Measurements from ENCODE around the gene SLC24A4. TPM values are rescaled to one million over a fixed set of nuclear protein-coding genes. Genes with fewer than 3 reads are reported as not detected.

SLC24A4 gene
- total and polyA plus RNA-seq, 2 donors = 0.66 to 0.80 TPM

DNA sequence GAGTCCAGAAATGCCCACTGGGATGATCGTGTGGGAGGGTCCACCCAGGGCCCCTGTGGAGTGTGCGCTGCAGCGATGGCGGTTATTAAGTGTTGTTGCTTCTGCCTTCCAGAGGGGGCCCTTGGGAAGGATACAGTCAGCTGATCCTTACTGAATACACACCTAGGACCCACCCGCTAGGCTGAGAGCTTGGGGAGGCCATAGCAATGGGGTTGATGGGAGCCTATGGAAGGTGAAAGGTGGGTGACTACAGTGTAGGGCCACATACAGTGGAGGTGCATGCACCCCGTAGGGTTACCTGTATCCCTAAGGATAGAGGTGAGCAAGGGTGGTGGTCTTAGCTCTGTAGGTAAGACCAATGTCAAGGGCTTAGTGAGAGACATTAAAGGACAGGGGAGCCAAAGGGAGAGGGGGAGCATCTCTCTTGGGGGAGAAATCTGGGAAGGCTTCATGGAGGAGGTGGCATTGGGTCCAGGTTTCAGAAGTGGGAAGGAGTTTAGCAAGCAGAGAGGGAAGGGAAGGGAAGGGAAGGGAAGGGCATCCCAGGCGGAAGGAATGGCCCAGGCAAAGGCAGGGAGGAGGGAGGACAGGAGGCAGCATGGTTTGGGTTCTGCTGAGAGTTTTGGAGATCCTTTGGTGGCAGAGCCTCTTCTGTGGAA lies 117.5 kb downstream of the SLC24A4 start:
- Histone ChIP-seq H3K27me3 (ENCODE audit: control insufficient read depth in 2 of 2, insufficient read depth in 1 of 2, low read length in 1 of 2) (no peaks in the 10 kb centered on the region), H3K4me3 (ENCODE audit: low read length in 2 of 2) (no peak overlapping the region), H3K4me1 (ENCODE audit: control insufficient read depth in 2 of 2, insufficient read depth in 2 of 2, low read length in 2 of 2) (peaks cover 0 to 35% of the 10 kb centered on the region in 2 donors), H3K9me3 (ENCODE audit: control insufficient read depth in 2 of 2, insufficient read depth in 1 of 2, low read length in 1 of 2) (peaks cover 0 to 5% of the 10 kb centered on the region in 2 donors), H3K27ac (ENCODE audit: low read depth in 1 of 2, low read length in 1 of 2) (no peak overlapping the region), H3K36me3 (ENCODE audit: control insufficient read depth in 2 of 2, insufficient read depth in 2 of 2, low read length in 1 of 2) (no peaks in the 10 kb centered on the region)
- no peak for DNase-seq (ENCODE audit: low read depth in 6 of 9, low spot score in 9 of 9)
- 98% methylated on average over 7 of the region's 7 CpGs for WGBS

DNA sequence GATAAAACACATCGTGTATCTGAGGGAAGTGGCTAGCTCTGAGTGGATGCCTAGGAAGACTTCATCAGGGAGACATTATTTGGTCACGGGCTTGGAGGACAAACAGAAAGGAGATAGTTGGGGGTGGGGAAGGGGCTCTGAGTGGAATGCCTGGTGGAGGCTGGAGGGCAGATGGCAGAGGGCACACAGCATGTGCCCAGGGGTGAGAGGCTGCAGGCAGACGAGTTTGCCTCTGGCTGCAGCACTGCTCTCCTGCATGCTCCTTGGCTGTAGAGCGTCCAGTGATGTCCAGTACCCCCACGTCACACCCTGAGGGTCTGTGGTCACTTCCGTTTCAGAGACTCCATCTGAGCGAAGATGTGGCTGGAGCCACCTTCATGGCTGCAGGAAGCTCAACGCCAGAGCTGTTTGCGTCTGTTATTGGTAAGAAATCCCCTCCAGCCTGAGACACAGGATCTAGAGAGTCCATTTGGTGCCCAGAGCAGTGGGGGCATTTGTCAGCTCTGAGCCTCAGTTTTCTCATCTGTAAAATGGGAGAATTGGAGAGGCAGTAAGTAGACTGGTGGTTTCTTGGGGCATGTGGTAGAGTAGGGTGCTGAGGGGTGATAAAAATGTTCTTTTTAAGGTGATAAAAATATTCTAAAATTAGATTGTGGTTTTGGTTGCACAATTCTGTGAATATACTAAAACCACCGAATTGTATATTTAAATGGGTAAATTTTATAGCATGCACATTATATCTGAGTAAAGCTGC lies 119.0 kb downstream of the SLC24A4 start:
- Histone ChIP-seq H3K27me3 (ENCODE audit: control insufficient read depth in 2 of 2, insufficient read depth in 1 of 2, low read length in 1 of 2) (no peaks in the 10 kb centered on the region), H3K27ac (ENCODE audit: low read depth in 1 of 2, low read length in 1 of 2) (no peak overlapping the region), H3K36me3 (ENCODE audit: control insufficient read depth in 2 of 2, insufficient read depth in 2 of 2, low read length in 1 of 2) (no peaks in the 10 kb centered on the region), H3K4me3 (ENCODE audit: low read length in 2 of 2) (no peak overlapping the region), H3K9me3 (ENCODE audit: control insufficient read depth in 2 of 2, insufficient read depth in 1 of 2, low read length in 1 of 2) (peaks cover 0 to 5% of the 10 kb centered on the region in 2 donors), H3K4me1 (ENCODE audit: control insufficient read depth in 2 of 2, insufficient read depth in 2 of 2, low read length in 2 of 2) (peaks cover 0 to 40% of the 10 kb centered on the region in 2 donors)
- no peak for DNase-seq (ENCODE audit: low read depth in 6 of 9, low spot score in 9 of 9)
- 89% methylated on average over 10 of the region's 10 CpGs for WGBS

DNA sequence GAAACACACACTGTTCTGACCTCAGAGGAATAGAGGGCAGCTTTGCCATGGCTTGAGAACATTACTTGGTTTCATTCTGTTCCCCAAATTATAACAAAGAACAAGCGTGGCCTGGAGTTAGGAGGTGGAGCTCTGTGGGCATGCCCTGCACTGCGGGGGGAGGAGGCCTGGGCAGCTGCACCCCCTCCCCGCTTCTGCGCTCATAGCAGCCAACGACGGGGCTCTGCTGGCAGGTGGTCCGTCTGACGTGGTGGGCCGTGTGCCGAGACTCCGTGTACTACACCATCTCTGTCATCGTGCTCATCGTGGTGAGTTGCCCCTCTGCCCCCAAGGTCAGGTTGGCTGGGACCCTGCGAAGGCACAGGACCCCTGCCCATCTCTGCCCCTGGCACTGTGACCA lies 120.2 kb downstream of the SLC24A4 start:
- no peak overlapping the region for H3K27ac ChIP-seq (ENCODE audit: low read depth in 1 of 2, low read length in 1 of 2)
- WGBS = 97% methylated on average over 14 of the region's 14 CpGs
- peaks cover 0 to 5% of the 10 kb centered on the region in 2 donors for H3K9me3 ChIP-seq (ENCODE audit: control insufficient read depth in 2 of 2, insufficient read depth in 1 of 2, low read length in 1 of 2)
- H3K4me1 ChIP-seq (ENCODE audit: control insufficient read depth in 2 of 2, insufficient read depth in 2 of 2, low read length in 2 of 2) = peaks cover 0 to 36% of the 10 kb centered on the region in 2 donors
- H3K27me3 ChIP-seq (ENCODE audit: control insufficient read depth in 2 of 2, insufficient read depth in 1 of 2, low read length in 1 of 2) = no peaks in the 10 kb centered on the region
- no peaks in the 10 kb centered on the region for H3K36me3 ChIP-seq (ENCODE audit: control insufficient read depth in 2 of 2, insufficient read depth in 2 of 2, low read length in 1 of 2)
- H3K4me3 ChIP-seq (ENCODE audit: low read length in 2 of 2) = no peak overlapping the region
- DNase-seq (ENCODE audit: low read depth in 6 of 9, low spot score in 9 of 9) = no peak

DNA sequence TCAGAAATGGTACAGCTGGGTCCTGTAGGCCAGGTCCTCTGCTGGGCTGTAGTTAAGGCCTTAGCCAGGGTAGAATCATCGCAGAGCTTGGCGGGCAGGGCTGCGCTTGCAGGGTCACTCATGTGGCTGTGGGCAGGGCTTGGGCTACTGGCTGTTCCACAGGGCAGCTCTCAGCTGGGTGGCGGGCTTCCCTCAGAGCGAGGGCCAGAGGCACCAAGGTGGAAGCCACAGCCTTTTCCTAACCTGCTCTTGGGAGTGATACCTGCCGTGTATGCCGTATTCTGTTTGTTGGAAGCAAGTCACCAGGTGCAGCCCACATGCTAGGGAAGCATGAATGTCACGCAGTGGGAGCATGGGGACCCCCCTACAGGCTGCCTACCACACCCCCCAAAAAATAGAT lies 120.8 kb downstream of the SLC24A4 start:
- WGBS = 96% methylated on average over 8 of the region's 8 CpGs
- no peak for DNase-seq (ENCODE audit: low read depth in 6 of 9, low spot score in 9 of 9)
- H3K4me3 ChIP-seq (ENCODE audit: low read length in 2 of 2) = no peak overlapping the region
- H3K27ac ChIP-seq (ENCODE audit: low read depth in 1 of 2, low read length in 1 of 2) = no peak overlapping the region
- H3K9me3 ChIP-seq (ENCODE audit: control insufficient read depth in 2 of 2, insufficient read depth in 1 of 2, low read length in 1 of 2) = peaks cover 0 to 5% of the 10 kb centered on the region in 2 donors
- no peaks in the 10 kb centered on the region for H3K36me3 ChIP-seq (ENCODE audit: control insufficient read depth in 2 of 2, insufficient read depth in 2 of 2, low read length in 1 of 2)
- H3K4me1 ChIP-seq (ENCODE audit: control insufficient read depth in 2 of 2, insufficient read depth in 2 of 2, low read length in 2 of 2) = peaks cover 0 to 30% of the 10 kb centered on the region in 2 donors
- no peaks in the 10 kb centered on the region for H3K27me3 ChIP-seq (ENCODE audit: control insufficient read depth in 2 of 2, insufficient read depth in 1 of 2, low read length in 1 of 2)

DNA sequence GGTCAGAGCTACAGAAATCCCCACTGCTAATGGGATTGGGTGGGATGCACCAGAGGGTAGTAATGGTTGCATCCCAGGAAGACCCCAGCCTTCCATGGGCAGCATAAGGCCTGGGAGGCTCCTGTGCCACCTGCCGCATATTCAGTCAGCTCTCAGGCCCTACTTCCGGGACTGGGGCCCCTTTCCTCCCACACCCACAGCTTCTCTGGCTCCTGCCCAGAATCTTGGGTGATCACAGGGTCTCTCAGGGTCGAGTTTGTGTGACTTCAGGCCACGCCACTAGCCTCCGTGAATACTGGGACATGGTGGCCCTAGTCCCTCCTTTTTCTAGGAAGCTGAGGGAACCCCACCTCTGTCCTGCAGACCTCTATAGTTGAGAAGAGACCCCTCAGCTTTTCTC lies 123.8 kb downstream of the SLC24A4 start:
- WGBS = 52% methylated on average over 5 of the region's 5 CpGs
- Histone ChIP-seq H3K4me3 (ENCODE audit: low read length in 2 of 2) (no peak overlapping the region), H3K27me3 (ENCODE audit: control insufficient read depth in 2 of 2, insufficient read depth in 1 of 2, low read length in 1 of 2) (no peaks in the 10 kb centered on the region), H3K27ac (ENCODE audit: low read depth in 1 of 2, low read length in 1 of 2) (no peak overlapping the region), H3K9me3 (ENCODE audit: control insufficient read depth in 2 of 2, insufficient read depth in 1 of 2, low read length in 1 of 2) (no peaks in the 10 kb centered on the region), H3K4me1 (ENCODE audit: control insufficient read depth in 2 of 2, insufficient read depth in 2 of 2, low read length in 2 of 2) (peaks cover 0 to 20% of the 10 kb centered on the region in 2 donors), H3K36me3 (ENCODE audit: control insufficient read depth in 2 of 2, insufficient read depth in 2 of 2, low read length in 1 of 2) (no peaks in the 10 kb centered on the region)
- DNase-seq (ENCODE audit: low read depth in 6 of 9, low spot score in 9 of 9) = no peak

DNA sequence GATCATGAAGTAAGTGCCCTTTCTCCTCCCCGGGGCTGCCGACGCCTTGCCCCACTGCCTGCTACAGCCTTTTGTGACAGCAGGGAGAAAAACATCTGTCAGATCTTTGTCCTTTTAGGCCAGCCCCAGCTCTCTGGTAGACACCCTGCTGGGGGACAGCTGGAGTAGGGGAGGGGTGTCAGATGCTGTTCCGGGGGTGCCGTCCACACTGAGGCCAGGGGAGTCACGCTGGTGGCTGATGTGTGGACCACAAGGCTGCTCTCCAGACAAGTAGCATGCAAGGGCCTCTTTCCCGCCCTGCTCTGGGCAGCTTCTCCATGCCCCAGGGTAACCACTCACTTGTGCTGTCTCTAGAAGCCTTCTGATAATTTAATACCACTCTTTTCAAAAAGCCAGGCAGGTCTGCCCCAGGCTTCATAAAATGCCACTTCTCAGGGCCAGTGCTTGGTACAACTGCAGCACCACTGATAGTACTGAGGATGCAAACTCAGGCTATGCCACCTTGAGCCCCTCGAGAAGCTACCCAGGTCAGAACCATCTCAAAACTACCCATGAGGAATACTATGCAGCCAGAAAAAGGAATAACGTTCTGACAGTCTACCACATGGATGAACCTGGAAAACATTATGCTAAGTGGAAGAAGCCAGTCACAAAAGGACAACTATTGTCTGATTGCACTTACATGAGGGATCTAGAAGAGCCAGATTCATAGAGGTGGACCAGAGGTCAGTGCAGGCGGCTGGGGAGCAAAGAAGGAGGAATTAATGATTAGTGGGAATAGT lies 124.6 kb downstream of the SLC24A4 start:
- H3K36me3 ChIP-seq (ENCODE audit: control insufficient read depth in 2 of 2, insufficient read depth in 2 of 2, low read length in 1 of 2) = no peaks in the 10 kb centered on the region
- whole genome bisulfite sequencing = 97% methylated on average over 10 of the region's 10 CpGs
- DNase-seq (ENCODE audit: low read depth in 6 of 9, low spot score in 9 of 9) = no peak

DNA sequence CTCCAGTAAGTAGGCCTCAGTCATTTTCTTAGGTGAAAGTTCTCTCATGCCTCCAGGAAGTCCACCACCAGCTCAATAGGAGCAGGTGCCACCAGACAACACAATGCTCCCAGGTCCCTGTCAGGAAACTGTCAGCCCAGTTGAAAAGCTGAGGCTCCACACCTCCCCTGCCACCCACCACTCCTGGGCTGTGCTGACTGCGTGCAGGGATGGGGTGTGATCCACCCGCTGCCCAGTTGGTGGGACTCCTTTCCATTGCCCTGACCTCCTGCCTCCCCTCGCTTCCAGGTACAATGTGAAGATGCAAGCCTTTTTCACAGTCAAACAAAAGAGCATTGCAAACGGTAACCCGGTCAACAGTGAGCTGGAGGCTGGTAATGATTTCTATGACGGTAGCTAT lies 125.8 kb downstream of the SLC24A4 start:
- 92% methylated on average over 6 of the region's 6 CpGs for WGBS
- DNase-seq (ENCODE audit: low read depth in 6 of 9, low spot score in 9 of 9) = no peak
- Histone ChIP-seq H3K27me3 (ENCODE audit: control insufficient read depth in 2 of 2, insufficient read depth in 1 of 2, low read length in 1 of 2) (no peaks in the 10 kb centered on the region), H3K27ac (ENCODE audit: low read depth in 1 of 2, low read length in 1 of 2) (no peak overlapping the region), H3K4me1 (ENCODE audit: control insufficient read depth in 2 of 2, insufficient read depth in 2 of 2, low read length in 2 of 2) (peaks cover 0 to 27% of the 10 kb centered on the region in 2 donors), H3K4me3 (ENCODE audit: low read length in 2 of 2) (no peak overlapping the region), H3K9me3 (ENCODE audit: control insufficient read depth in 2 of 2, insufficient read depth in 1 of 2, low read length in 1 of 2) (no peaks in the 10 kb centered on the region), H3K36me3 (ENCODE audit: control insufficient read depth in 2 of 2, insufficient read depth in 2 of 2, low read length in 1 of 2) (no peaks in the 10 kb centered on the region)

More for the DNA sequence above, 124.6 kb downstream of the SLC24A4 start:
- H3K4me3 ChIP-seq (ENCODE audit: low read length in 2 of 2) = no peak overlapping the region
- H3K9me3 ChIP-seq (ENCODE audit: control insufficient read depth in 2 of 2, insufficient read depth in 1 of 2, low read length in 1 of 2) = no peaks in the 10 kb centered on the region
- no peaks in the 10 kb centered on the region for H3K27me3 ChIP-seq (ENCODE audit: control insufficient read depth in 2 of 2, insufficient read depth in 1 of 2, low read length in 1 of 2)
- H3K27ac ChIP-seq (ENCODE audit: low read depth in 1 of 2, low read length in 1 of 2) = no peak overlapping the region
- peaks cover 0 to 26% of the 10 kb centered on the region in 2 donors for H3K4me1 ChIP-seq (ENCODE audit: control insufficient read depth in 2 of 2, insufficient read depth in 2 of 2, low read length in 2 of 2)

DNA sequence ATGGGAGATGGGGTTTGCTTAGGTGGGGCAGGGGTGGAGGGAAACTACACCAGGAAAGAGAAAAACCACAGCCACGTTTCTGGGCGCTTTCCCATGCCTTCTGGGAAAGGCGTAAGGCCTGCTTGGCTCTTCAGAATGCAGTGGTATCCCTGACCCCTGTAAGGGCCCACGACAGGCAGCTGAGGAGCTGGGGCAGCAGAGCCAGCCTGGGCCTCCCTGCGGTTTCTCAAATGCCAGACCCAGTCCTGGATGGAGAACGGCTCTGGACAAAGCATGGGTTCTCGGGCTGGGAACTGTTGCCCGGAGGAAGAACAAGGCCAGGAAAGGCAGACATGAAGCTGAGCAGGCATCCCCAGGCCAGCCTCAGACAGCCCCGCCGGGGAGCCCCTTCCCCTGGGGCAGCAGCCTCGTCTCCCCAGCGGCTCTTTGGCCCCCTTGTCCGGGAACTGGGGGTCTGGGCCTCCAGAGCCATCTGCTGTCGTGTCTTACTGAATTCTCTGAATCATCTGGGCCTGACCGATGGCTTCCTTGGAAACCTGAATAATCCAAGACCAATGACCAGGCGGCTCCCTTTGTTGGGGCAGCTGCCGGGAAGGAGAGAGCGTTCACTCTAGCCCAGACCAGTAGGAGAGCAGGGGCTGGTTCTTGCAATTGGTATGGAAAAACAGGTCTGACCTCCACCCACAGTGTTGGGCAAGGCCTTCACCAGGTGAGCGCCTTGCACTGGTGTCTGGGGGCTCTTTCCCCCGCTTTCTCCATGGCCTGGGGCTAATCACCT lies 126.6 kb downstream of the SLC24A4 start:
- no peaks in the 10 kb centered on the region for H3K9me3 ChIP-seq (ENCODE audit: control insufficient read depth in 2 of 2, insufficient read depth in 1 of 2, low read length in 1 of 2)
- H3K4me3 ChIP-seq (ENCODE audit: low read length in 2 of 2) = no peak overlapping the region
- DNase-seq (ENCODE audit: low read depth in 6 of 9, low spot score in 9 of 9) = no peak
- no peaks in the 10 kb centered on the region for H3K36me3 ChIP-seq (ENCODE audit: control insufficient read depth in 2 of 2, insufficient read depth in 2 of 2, low read length in 1 of 2)
- H3K4me1 ChIP-seq (ENCODE audit: control insufficient read depth in 2 of 2, insufficient read depth in 2 of 2, low read length in 2 of 2) = peaks cover 0 to 27% of the 10 kb centered on the region in 2 donors
- no peaks in the 10 kb centered on the region for H3K27me3 ChIP-seq (ENCODE audit: control insufficient read depth in 2 of 2, insufficient read depth in 1 of 2, low read length in 1 of 2)
- 82% methylated on average over 20 of the region's 20 CpGs for WGBS
- H3K27ac ChIP-seq (ENCODE audit: low read depth in 1 of 2, low read length in 1 of 2) = no peak overlapping the region
